GM08714 (cell line): ENCODE results near the gene SLC66A2.

Experiments
- H3K4me3 ChIP-seq: fragments of 200-500 bp; sonication (Bioruptor generic); 2 replicates; pipeline ENCODE4 v1.5.1; 2014; ENCODE audit warnings: mild to moderate bottlenecking, low read length, inconsistent platforms
- ZNF274 ChIP-seq: IDR thresholded peaks from 2 replicates; pipeline ENCODE4 v1.6.1; 2012; ENCODE audit warnings: mild to moderate bottlenecking, low read depth, low read length

The SLC66A2 gene

DNA sequence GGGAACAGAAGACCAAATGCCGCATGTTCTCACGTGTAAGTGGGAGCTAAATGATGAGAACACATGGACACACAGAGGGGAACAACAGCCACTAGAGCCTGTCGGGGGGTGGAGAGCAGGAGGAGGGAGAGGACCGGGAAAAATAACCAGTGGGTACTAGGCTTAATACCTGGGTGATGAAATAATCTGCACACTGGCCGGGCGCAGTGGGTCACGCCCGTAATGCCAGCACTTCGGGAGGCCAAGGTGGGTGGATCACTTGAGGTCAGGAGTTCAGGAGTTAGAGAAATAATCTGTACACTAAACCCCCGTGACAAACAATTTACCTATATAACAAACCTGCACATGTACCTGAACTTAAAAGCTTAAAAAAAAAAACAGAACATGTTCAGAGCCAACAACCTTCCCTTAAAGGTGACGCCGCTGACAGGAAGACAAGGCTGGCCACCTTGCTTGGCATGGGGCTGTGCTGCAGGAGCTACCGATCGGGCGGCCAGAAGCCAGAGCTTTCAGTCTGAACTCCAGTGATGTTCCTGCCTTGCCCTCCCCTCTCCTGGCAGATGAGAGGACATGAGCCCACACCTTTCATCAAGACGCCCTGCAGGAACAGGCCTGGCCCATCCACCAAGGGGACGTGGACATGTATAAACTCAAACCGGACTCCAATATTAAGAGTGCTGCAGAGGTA is 11.2 kb downstream of the SLC66A2 start:
- TF ChIP-seq ZNF274, result no peak
- H3K4me3 ChIP-seq, result no peak overlapping the region

DNA sequence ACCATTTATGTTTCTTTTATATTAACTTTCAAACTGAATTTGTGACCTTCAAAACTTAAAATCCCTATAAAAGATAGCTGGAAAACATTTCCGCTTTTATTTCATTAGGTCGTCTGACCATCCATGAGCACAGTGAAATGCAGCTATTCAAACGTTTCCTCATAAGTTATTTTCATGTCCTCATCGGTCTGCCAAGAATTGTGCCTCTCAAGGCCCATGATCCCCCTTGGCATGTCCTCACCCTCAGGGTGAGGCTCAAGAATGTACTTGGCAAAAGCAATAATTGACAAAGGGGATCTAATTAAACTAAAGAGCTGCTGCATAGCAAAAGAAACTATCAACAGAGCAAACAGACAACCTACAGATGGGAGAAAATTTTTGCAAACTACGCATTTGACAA is 12.4 kb downstream of the SLC66A2 start:
- no peak overlapping the region for H3K4me3 ChIP-seq
- TF ChIP-seq ZNF274, result no peak

DNA sequence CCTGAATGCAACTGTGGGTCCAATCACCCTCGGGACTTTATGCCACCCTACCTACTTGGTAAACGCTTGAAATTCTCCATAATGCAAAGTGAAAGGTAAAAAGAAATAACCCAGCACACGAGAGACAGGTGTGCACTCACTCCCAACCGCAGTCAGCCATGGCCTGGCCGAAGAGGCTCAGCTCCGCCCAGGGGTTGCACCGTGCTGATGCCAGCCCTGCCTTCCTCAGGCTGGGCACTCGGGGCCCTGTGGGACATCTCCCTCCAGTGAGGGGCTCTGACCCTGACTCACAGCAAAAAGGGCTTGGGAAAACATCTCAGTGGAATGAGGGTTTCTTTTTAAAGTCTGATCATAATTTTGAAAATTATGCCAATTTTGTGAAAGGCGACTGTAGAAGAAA is 13.3 kb downstream of the SLC66A2 start:
- TF ChIP-seq ZNF274, result no peak
- H3K4me3 ChIP-seq, result no peak overlapping the region

DNA sequence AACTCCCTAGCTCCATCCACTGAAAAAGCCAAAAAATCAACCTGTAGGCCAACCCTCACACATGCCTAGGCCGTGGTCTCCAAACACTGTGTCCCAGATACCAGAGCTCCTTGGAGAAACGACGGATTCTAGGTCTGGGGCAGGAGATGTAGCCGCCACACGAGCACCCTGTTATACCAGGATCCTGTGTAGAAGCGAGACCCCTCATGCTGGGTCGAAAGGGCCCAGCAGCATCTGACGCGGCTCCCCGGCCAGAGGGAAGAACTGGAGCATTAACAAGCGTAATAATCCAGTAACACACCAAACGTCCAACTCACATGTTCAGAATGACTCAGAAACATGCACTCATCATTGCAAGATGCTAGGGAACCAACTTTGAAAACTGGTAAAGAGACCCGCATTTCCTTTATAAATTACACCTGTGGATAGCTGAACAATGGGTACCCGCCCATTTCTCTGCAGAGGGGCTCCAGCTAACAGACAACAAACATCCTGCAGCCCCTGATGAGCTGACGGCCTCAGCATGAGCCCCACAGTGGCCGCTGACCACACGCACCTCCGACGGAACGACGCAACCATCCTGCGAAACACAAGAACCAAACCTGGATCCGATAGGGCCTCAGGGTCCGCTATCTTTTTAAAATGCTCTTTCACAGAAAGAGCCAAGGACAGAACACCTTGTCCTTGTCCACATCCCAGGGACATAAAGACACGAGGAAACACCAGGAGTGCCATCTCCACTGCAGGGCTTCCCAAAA is 14.2 kb downstream of the SLC66A2 start:
- no peak for TF ChIP-seq ZNF274
- H3K4me3 ChIP-seq, result no peak overlapping the region

DNA sequence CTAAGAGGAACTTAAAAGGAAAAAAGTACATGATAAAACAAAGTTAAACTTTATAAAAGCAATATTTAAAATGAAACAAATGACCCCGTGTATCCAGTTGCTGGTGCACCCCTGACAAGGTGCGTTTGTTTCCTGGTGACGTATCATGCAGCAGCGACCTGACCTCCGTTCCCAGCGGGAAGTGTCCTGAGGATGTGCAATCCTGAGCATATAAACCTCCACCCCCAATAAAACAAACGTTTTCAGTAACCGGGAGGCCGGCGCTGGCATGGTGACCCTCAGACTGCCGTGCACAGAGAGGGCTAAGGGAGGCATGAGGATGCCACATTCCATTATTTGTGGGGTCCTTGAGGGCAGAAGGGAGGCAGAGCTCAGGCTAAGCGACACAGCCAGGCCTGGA is 14.8 kb downstream of the SLC66A2 start:
- no peak for TF ChIP-seq ZNF274
- H3K4me3 ChIP-seq, result no peak overlapping the region

DNA sequence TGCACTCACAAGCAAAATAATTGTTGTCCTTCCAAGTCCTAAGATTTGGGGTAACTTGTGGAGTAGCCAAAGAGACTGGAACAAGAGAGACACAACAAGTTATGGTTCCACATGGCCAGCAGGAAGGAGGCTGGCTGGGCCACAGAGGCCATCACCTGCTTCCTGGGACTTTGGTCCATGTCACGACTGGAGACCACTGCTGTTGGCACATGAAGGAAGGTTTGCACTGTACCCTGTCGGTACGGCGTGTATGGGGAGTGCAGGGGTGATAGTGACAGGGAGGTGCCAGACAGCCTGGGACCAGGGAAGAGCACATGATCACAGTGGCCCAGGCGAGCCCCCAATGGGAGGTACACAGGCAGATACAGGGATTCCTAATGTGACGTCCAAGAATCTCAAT is 15.5 kb downstream of the SLC66A2 start:
- no peak for TF ChIP-seq ZNF274
- H3K4me3 ChIP-seq, result no peak overlapping the region

DNA sequence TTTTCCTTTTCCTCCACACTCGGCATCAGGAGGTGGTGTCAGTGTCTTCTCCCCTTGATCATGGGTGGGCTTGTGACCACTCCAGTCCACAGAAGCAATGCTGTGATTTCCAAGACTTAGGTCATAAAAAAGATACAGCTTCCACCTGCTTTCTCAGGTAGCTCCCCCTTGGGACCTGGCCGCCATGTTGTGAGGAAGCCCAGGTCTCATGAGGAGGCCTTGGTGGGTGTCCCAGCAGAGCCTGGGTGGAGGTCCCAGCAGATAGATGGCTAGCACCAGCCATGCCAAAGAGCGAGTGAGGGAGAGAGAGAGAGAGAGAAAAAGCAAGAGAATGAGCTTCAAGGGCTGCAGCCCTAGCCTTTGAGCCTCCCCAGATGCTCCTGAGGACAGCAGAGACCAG is 16.0 kb downstream of the SLC66A2 start:
- no peak for TF ChIP-seq ZNF274
- no peak overlapping the region for H3K4me3 ChIP-seq

DNA sequence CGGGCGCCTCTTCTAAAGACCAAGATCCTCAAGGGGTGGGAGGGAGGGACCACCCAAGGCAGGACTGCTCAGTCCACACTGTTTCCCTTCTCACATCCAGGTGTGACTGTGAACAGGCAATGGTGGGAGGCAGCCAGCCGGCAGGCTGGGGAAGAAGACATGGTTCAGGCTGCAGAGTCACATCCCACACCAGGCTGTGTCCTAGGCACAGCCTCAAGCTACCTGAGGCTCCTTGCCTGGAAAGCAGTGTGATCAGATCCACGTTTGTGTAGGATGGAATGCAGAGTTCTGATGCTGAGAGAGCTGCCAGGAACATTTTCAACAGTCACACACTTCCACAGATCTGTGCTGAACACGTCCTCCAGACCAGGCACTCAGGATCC is 16.4 kb downstream of the SLC66A2 start:
- no peak overlapping the region for H3K4me3 ChIP-seq
- TF ChIP-seq ZNF274, result no peak

DNA sequence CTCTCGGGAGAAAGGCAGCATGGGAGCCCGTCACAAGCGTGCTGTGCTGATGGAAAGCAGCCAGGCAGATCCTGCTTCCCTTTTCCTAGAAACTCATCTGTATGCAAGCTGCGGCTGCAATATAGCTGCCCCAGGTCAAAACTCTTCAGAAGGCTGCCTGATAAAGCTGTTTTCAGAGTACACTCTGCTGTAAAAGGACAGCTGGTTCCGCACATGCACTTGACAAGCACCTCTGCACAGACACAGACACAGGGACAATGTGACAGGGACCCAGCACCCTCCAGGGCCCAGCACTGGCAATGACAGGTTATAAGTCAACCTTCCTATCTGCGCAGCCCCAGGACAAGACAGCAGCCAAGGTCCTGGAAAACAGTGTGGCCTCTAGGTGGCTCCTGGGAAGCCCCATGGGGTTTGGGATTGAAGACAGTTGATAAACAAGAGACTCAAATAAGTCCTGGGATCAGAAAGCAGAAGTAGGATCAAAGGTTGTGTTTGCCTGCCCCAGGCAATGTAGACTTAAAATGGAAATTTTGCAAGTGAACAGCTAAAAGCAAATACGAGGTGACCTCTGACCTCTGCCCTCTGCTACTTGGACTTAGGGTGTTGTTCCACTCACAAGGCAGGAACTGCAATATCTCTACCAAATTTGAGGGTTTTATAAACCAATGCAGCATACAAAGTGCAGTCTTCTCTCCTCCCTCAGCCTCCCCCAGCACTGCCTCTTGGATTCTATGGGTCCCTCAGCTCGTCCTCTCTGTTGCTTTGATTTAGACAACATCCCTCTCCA is 16.9 kb downstream of the SLC66A2 start:
- H3K4me3 ChIP-seq, result no peak overlapping the region
- no peak for TF ChIP-seq ZNF274

DNA sequence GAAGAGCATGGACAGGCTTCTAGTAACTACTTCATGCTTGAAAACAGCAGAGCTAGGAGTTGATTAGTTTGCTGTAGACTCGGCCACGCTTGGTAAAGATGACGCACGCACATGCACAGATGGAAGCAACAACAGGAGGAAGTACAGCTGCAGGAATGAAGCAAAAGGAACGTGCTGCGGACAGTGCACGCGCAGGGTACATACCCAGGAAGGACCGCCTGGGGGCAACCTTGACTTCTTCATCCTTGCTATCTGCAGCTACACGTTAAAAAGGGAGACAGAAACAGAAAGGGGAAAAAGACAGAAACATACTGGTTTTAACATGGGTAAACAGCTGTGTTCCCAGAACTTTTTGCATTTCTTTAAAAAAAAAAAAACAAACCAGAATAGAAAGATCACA is 17.7 kb downstream of the SLC66A2 start:
- H3K4me3 ChIP-seq, result no peak overlapping the region
- TF ChIP-seq ZNF274, result no peak

DNA sequence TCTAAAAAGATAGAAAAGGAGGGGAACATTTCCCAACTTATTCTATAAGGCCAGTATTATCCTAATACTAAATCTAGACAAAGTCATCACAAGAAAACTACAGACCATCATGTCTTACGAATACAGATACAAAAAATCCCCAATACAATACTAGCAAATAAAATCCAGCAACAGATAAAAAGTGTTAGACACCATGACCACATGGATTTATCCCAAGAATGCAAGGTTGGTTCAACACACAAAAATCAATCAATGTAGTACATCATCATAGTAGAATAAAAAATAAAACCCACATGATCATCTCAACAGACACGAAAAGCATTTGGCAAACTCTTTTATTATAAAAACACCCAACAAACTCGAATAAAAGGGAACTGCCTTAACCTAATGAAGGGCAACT is 18.5 kb downstream of the SLC66A2 start:
- TF ChIP-seq ZNF274, result no peak
- no peak overlapping the region for H3K4me3 ChIP-seq

DNA sequence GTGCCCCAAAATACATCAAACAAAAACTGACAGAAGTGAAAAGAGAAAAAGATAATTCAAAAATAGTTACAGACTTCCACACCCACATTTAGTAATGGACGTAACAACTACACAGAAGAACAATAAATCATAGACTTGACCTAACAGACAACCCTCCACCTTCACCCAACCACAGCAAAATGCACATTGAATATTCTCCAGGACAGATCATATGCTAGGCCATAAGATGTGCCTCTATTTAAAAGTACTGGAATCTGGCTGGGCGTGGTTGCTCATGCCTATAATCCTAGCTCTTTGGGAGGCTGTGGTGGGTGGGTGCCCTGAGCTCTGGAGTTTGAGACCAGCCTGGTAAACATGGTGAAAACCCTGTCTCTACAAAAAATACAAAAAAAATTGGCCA is 20.0 kb downstream of the SLC66A2 start:
- TF ChIP-seq ZNF274, result no peak
- no peak overlapping the region for H3K4me3 ChIP-seq

DNA sequence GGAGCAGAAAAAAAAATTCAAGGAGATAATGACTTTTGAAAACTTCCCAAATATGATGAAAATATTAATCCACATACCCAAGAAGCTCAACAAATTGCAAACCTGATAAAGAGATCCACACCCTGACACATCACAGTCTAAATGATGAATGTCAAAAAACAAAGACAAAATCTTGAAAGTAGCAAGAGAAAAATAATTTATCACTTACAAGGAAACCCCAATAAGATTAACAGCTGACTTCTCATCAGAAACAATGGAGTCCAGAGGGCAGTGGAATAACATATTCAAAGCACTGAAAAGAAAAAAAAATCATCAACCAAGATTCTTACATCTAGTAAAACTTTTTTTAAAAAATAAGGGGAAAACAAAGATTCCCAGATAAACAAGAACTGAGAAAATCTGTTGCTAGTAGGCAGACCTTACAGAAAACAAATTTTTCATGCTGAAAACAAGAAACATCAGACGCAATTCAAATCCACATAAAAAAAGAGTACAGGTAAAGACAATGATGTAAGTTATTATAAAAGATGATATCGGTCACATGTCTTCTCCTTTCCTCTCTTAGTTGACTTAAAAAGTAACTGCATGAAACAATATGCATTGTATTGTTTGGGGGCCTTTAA is 21.3 kb downstream of the SLC66A2 start:
- TF ChIP-seq ZNF274, result no peak
- no peak overlapping the region for H3K4me3 ChIP-seq

DNA sequence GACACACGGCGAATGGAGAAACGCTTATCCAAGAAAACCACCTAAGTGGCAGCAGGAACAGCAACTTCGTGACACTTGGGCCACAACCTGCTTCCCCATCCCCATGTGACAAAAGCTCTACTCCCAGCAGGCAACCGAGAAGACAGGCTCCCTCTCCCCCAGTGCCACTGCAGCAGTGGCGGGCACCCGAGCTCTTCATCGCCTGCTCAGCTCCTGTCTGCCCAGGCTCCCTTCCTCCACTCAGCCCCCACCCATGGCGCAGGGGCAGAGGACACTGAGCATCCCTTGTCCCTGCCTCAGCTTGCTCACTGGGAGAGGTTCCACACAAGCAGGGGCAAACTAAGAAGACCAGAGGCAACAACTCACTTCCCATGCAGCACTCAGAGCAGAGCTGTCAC is 22.9 kb downstream of the SLC66A2 start:
- TF ChIP-seq ZNF274, result no peak
- H3K4me3 ChIP-seq, result no peak overlapping the region
